Measurements from ENCODE around the gene ATXN2L. TPM values are rescaled to one million over a fixed set of nuclear protein-coding genes. Genes with fewer than 3 reads are reported as not detected.

The ATXN2L gene
- total and polyA plus RNA-seq, 4 donors = 23.1 to 40.7 (median 32.8) TPM

GRCh38 chr16:28878083-28878926 is 55.5 kb downstream of the ATXN2L start, which contains the start of gene ATP2A1:
Gene ATP2A1 (plus strand): TSS chr16:28878488. CDS start chr16:28878672, 184 bp downstream.
- Histone ChIP-seq H3K9me3 (ENCODE audit: control insufficient read depth in 4 of 4, low read length in 3 of 4) (no peaks in the 10 kb centered on the region), H3K9ac (ENCODE audit: low read depth in 1 of 2, low read length in 2 of 2) (no peak within 1 kb of the TSS), H3K4me3 (ENCODE audit: low read depth in 1 of 3, low read length in 3 of 3) (peak within 1 kb of the TSS in 2 of 3 donors; percentile 63 to 79), H3K27ac (ENCODE audit: low read depth in 1 of 2, low read length in 2 of 2) (no peak within 1 kb of the TSS), H3K27me3 (ENCODE audit: control insufficient read depth in 4 of 4, insufficient read depth in 4 of 4, low read length in 3 of 4) (no peaks in the 10 kb centered on the region), H3K36me3 (ENCODE audit: control insufficient read depth in 4 of 4, insufficient read depth in 3 of 4, low read depth in 1 of 4, low read length in 3 of 4) (peaks cover 0 to 6% (median 2%) of the 10 kb centered on the region in 4 donors), H3K4me1 (ENCODE audit: control insufficient read depth in 4 of 4, insufficient read depth in 4 of 4, low read length in 3 of 4) (peaks cover 2 to 12% (median 11%) of the 10 kb centered on the region in 4 donors)
- TF ChIP-seq GABPA (IDR thresholded peaks at IDR 0.05 in 1 of 2, conservative IDR thresholded peaks at IDR 0.05 in 1 of 2) (no peak), RXRA (IDR thresholded peaks at IDR 0.05) (no peak)
- 73% methylated on average over 25 of the region's 25 CpGs for WGBS
- no peak for DNase-seq (ENCODE audit: low spot score)

GRCh38 chr16:28879261-28879840 is 56.6 kb downstream of the ATXN2L start:
- H3K27ac ChIP-seq (ENCODE audit: low read depth in 1 of 2, low read length in 2 of 2) = no peak overlapping the region
- WGBS = 4% methylated on average over 27 of the region's 27 CpGs
- H3K4me3 ChIP-seq (ENCODE audit: low read depth in 1 of 3, low read length in 3 of 3) = peak overlapping the region; percentile 42 to 79 (median 63)
- no peaks in the 10 kb centered on the region for H3K27me3 ChIP-seq (ENCODE audit: control insufficient read depth in 4 of 4, insufficient read depth in 4 of 4, low read length in 3 of 4)
- TF ChIP-seq RAD21 (IDR thresholded peaks at IDR 0.05) = no peak
- TF ChIP-seq YY1 (IDR thresholded peaks at IDR 0.05) = no peak
- no peak for TF ChIP-seq FOXA2 (IDR thresholded peaks at IDR 0.05)
- TF ChIP-seq JUND (IDR thresholded peaks at IDR 0.05) = no peak
- no peak for TF ChIP-seq MAX (IDR thresholded peaks at IDR 0.05)
- TF ChIP-seq HNF4A (conservative IDR thresholded peaks at IDR 0.05) = no peak
- TF ChIP-seq, protein P1, sequence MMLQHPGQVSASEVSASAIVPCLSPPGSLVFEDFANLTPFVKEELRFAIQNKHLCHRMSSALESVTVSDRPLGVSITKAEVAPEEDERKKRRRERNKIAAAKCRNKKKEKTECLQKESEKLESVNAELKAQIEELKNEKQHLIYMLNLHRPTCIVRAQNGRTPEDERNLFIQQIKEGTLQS (IDR thresholded peaks at IDR 0.05) = no peak
- TF ChIP-seq RXRA (IDR thresholded peaks at IDR 0.05) = no peak
- no peak for TF ChIP-seq NR2F2 (IDR thresholded peaks at IDR 0.05)
- no peak for TF ChIP-seq GABPA (IDR thresholded peaks at IDR 0.05 in 1 of 2, conservative IDR thresholded peaks at IDR 0.05 in 1 of 2)
- TF ChIP-seq ZBTB33 (IDR thresholded peaks at IDR 0.05) = no peak
- TF ChIP-seq EGR1 (IDR thresholded peaks at IDR 0.05; ENCODE audit: low read depth in 2 of 2) = no peak
- no peak for TF ChIP-seq CTCF (IDR thresholded peaks at IDR 0.05; ENCODE audit: low read depth, low read length, missing input control)
- no peak for TF ChIP-seq HNF4G (IDR thresholded peaks at IDR 0.05)
- TF ChIP-seq, protein P2, sequence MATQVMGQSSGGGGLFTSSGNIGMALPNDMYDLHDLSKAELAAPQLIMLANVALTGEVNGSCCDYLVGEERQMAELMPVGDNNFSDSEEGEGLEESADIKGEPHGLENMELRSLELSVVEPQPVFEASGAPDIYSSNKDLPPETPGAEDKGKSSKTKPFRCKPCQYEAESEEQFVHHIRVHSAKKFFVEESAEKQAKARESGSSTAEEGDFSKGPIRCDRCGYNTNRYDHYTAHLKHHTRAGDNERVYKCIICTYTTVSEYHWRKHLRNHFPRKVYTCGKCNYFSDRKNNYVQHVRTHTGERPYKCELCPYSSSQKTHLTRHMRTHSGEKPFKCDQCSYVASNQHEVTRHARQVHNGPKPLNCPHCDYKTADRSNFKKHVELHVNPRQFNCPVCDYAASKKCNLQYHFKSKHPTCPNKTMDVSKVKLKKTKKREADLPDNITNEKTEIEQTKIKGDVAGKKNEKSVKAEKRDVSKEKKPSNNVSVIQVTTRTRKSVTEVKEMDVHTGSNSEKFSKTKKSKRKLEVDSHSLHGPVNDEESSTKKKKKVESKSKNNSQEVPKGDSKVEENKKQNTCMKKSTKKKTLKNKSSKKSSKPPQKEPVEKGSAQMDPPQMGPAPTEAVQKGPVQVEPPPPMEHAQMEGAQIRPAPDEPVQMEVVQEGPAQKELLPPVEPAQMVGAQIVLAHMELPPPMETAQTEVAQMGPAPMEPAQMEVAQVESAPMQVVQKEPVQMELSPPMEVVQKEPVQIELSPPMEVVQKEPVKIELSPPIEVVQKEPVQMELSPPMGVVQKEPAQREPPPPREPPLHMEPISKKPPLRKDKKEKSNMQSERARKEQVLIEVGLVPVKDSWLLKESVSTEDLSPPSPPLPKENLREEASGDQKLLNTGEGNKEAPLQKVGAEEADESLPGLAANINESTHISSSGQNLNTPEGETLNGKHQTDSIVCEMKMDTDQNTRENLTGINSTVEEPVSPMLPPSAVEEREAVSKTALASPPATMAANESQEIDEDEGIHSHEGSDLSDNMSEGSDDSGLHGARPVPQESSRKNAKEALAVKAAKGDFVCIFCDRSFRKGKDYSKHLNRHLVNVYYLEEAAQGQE (IDR thresholded peaks at IDR 0.05) = no peak
- no peak for TF ChIP-seq SP1 (IDR thresholded peaks at IDR 0.05)
- no peak for TF ChIP-seq FOXA1 (IDR thresholded peaks at IDR 0.05)
- no peak for TF ChIP-seq TAF1 (conservative IDR thresholded peaks at IDR 0.05)
- H3K9ac ChIP-seq (ENCODE audit: low read depth in 1 of 2, low read length in 2 of 2) = no peak overlapping the region
- H3K9me3 ChIP-seq (ENCODE audit: control insufficient read depth in 4 of 4, low read length in 3 of 4) = no peaks in the 10 kb centered on the region
- no peak for DNase-seq (ENCODE audit: low spot score)
- H3K4me1 ChIP-seq (ENCODE audit: control insufficient read depth in 4 of 4, insufficient read depth in 4 of 4, low read length in 3 of 4) = peaks cover 2 to 12% (median 11%) of the 10 kb centered on the region in 4 donors
- H3K36me3 ChIP-seq (ENCODE audit: control insufficient read depth in 4 of 4, insufficient read depth in 3 of 4, low read depth in 1 of 4, low read length in 3 of 4) = peaks cover 0 to 2% (median 0%) of the 10 kb centered on the region in 4 donors

All from liver (tissue), 9 donors.